Measurements from ENCODE around the gene SLC27A3. TPM values are rescaled to one million over a fixed set of nuclear protein-coding genes. Genes with fewer than 3 reads are reported as not detected.

The SLC27A3 gene, protein sequence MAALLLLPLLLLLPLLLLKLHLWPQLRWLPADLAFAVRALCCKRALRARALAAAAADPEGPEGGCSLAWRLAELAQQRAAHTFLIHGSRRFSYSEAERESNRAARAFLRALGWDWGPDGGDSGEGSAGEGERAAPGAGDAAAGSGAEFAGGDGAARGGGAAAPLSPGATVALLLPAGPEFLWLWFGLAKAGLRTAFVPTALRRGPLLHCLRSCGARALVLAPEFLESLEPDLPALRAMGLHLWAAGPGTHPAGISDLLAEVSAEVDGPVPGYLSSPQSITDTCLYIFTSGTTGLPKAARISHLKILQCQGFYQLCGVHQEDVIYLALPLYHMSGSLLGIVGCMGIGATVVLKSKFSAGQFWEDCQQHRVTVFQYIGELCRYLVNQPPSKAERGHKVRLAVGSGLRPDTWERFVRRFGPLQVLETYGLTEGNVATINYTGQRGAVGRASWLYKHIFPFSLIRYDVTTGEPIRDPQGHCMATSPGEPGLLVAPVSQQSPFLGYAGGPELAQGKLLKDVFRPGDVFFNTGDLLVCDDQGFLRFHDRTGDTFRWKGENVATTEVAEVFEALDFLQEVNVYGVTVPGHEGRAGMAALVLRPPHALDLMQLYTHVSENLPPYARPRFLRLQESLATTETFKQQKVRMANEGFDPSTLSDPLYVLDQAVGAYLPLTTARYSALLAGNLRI
- total RNA-seq (1 to 10 TPM; 3.8 to 4.4 TPM), total RNA-seq (0.49 to 21.2 (median 5.8) reads per million in 172 experiments)
- 15.5 TPM for polyA plus RNA-seq (2013, experiment 1 of 2)
- polyA plus RNA-seq (2013, experiment 2 of 2): 14.3 TPM

DNA sequence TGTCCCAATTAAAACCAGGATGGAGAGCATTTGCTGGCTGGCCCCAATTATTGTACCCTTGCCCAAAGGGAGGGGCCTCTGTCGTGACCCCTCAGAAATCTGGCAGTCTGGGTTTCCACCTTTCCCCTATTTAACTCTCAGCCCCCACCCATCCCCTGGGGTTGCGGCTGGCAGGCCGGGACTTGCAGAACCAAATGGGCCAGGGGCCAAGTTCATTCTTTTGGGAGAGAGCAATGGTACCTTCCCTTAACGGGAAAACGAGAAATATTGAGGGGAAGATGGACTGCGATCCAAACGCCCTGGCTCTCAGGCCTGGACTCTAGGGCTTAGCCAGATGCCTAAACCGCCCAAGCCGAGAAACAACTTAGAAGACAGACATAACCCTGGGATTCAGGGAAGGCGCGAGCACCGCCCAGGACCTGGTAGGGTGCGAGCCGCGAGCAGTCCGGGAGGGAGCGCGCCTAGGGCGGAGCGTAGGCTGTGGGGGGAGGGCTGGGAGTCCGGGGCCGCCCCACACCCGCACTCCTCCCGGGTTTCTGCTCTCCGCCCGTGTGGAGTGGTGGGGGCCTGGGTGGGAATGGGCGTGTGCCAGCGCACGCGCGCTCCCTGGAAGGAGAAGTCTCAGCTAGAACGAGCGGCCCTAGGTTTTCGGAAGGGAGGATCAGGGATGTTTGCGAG, at the start of gene SLC27A3:
SLC27A3 (plus strand) TSS at position 628 of the 678 bp plus-strand sequence. CDS start 91 bp downstream, outside the sequence.
- H3K9me3 ChIP-seq (ENCODE audit: control insufficient read depth in 1 of 2, insufficient read depth in 1 of 2, low read length in 2 of 2): no peaks in the 10 kb centered on the region
- H3K36me3 Mint-ChIP-seq (ENCODE audit: low read depth): peaks cover 14% of the 10 kb centered on the region
- intact Hi-C loops (cut with DNase I, micrococcal nuclease): no loop called here
- H3K27me3 ChIP-seq (ENCODE audit: control insufficient read depth in 1 of 2, insufficient read depth in 2 of 2, low read length in 2 of 2): no peaks in the 10 kb centered on the region
- peak within 1 kb of the TSS; percentile 86 for H3K4me3 Mint-ChIP-seq
- no peaks in the 10 kb centered on the region for H3K9me3 Mint-ChIP-seq
- H3K4me1 Mint-ChIP-seq (ENCODE audit: low read depth): peaks cover 16% of the 10 kb centered on the region
- peaks cover 25% of the 10 kb centered on the region for H3K4me1 ChIP-seq (ENCODE audit: insufficient read depth, low read length)
- DNase-seq: peak in 2 of 14 experiments; percentile 6 to 45
- ATAC-seq (ENCODE audit: poor library complexity): peak; percentile 31
- peaks cover 29% of the 10 kb centered on the region for H3K36me3 ChIP-seq (ENCODE audit: insufficient read depth, low read length)
- H3K27me3 Mint-ChIP-seq: no peaks in the 10 kb centered on the region
- ChIA-PET CTCF (no interaction called here), POLR2A (interaction anchor here (0.7 to 2.0 kb wide), 11 partner anchors 9 to 218 kb away, joined by 3 to 17 read pairs (median 6); partner anchors contain the start of genes CHTOP, INTS3, JTB and RPS27)
- TF ChIP-seq, protein P1, sequence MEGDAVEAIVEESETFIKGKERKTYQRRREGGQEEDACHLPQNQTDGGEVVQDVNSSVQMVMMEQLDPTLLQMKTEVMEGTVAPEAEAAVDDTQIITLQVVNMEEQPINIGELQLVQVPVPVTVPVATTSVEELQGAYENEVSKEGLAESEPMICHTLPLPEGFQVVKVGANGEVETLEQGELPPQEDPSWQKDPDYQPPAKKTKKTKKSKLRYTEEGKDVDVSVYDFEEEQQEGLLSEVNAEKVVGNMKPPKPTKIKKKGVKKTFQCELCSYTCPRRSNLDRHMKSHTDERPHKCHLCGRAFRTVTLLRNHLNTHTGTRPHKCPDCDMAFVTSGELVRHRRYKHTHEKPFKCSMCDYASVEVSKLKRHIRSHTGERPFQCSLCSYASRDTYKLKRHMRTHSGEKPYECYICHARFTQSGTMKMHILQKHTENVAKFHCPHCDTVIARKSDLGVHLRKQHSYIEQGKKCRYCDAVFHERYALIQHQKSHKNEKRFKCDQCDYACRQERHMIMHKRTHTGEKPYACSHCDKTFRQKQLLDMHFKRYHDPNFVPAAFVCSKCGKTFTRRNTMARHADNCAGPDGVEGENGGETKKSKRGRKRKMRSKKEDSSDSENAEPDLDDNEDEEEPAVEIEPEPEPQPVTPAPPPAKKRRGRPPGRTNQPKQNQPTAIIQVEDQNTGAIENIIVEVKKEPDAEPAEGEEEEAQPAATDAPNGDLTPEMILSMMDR (IDR thresholded peaks at IDR 0.05): no peak
- peak within 1 kb of the TSS; percentile 72 for H3K4me3 ChIP-seq (ENCODE audit: low read length)
- H3K27ac Mint-ChIP-seq: peak within 1 kb of the TSS; percentile 51
- H3K27ac ChIP-seq (ENCODE audit: low read depth in 1 of 2, low read length in 2 of 2): peak within 1 kb of the TSS in 1 of 2 donors; percentile 41

DNA sequence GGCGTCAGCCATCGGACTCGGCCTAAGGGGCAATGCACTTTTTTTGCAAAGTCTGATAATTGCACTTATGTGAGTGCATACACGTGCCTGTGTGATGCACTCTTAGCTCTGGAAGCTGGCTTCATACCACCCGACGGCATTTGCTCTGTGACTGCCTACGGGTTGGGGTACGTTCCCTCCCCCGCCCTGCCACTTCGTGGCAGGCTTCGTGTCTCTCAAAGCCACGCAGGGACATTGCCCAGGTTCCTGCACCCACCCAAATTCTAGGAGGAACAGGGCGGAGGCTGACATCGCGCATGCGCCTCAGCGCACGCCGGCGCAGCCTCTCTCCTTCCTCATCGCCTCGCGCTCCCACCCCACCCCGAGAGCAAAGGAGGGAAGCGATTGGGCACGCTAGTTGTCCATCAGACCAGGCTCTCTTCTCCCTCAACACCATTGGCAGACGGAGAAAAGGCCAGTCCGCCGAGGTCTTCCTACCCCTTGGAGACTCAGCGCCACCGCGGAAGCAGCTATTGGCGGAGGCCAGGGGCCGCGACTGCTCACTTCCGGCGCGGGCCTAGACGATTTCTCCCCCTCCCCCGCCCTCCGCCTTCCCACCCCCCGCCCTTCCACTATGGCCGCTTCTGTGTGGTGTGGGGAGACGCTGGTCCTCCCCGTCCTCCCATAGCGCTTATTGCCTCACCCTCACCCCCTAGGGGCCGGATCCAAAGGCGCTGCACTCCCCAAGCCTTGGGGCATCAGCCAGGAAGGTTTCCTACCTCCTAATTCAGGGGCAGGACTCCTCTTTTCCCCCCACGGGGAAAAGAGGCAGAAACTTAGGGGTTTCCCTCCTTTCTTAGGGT, 47.5 kb upstream of the SLC27A3 start, which contains the start of gene INTS3:
INTS3 (plus strand) TSS at position 588 of the 842 bp plus-strand sequence. CDS start 585 bp downstream, outside the sequence.
- Mint-ChIP-seq H3K27me3 (no peaks in the 10 kb centered on the region), H3K36me3 (ENCODE audit: low read depth) (peaks cover 7% of the 10 kb centered on the region), H3K9me3 (no peaks in the 10 kb centered on the region), H3K4me3 (peak within 1 kb of the TSS; percentile 95), H3K27ac (peak within 1 kb of the TSS; percentile 84), H3K4me1 (ENCODE audit: low read depth) (peaks cover 29% of the 10 kb centered on the region)
- DNase-seq (peak; percentile 95 to 100 (median 99)), ATAC-seq (ENCODE audit: poor library complexity) (peak; percentile 99)
- POLR2A ChIA-PET: interaction anchor here (0.6 to 2.1 kb wide), 16 partner anchors 8 to 263 kb away, joined by 3 to 23 read pairs (median 4); partner anchors contain the start of genes CHTOP, CREB3L4, GATAD2B and ILF2
- Histone ChIP-seq H3K36me3 (ENCODE audit: insufficient read depth, low read length) (peaks cover 4% of the 10 kb centered on the region), H3K27me3 (ENCODE audit: control insufficient read depth in 1 of 2, insufficient read depth in 2 of 2, low read length in 2 of 2) (no peaks in the 10 kb centered on the region), H3K27ac (ENCODE audit: low read depth in 1 of 2, low read length in 2 of 2) (peak within 1 kb of the TSS; percentile 91 to 94), H3K4me3 (ENCODE audit: low read length) (peak within 1 kb of the TSS; percentile 71), H3K4me1 (ENCODE audit: insufficient read depth, low read length) (peaks cover 23% of the 10 kb centered on the region), H3K9me3 (ENCODE audit: control insufficient read depth in 1 of 2, insufficient read depth in 1 of 2, low read length in 2 of 2) (no peaks in the 10 kb centered on the region)
- CTCF ChIA-PET: interaction anchor here (0.9 to 1.2 kb wide), 3 partner anchors 10 to 155 kb away, joined by 3 to 4 read pairs (median 3); partner anchors contain the start of gene ILF2
- intact Hi-C loops (cut with DNase I, micrococcal nuclease): loop anchor here in 1 of 2 experiments (2.0 to 5.0 kb wide), 5 partner anchors 55 to 495 kb away; partner anchors contain the start of genes RAB13, SNAPIN and UBAP2L
- TF ChIP-seq, protein P1 (IDR thresholded peaks at IDR 0.05): no peak
